NCI-H1092 treated with DMSO at 0.1 percent for 48 hours (cell line): ENCODE measurements around the gene CNOT6L.

Experiments
- DNase-seq: peaks from one replicate; lab custom pipeline; 2025; lab: John Stamatoyannopoulos, UW

The CNOT6L gene

GRCh38 chr4:77820649-77821561 is 1.7 kb upstream of the CNOT6L start:
- DNase-seq: no peak

GRCh38 chr4:77819843-77820648 is 878 bp upstream of the CNOT6L start:
- DNase-seq: peak; percentile 93

- DNase-seq: no peak
These were observed 255 bp upstream of the CNOT6L start for GRCh38 chr4:77819404-77819842.

DNA sequence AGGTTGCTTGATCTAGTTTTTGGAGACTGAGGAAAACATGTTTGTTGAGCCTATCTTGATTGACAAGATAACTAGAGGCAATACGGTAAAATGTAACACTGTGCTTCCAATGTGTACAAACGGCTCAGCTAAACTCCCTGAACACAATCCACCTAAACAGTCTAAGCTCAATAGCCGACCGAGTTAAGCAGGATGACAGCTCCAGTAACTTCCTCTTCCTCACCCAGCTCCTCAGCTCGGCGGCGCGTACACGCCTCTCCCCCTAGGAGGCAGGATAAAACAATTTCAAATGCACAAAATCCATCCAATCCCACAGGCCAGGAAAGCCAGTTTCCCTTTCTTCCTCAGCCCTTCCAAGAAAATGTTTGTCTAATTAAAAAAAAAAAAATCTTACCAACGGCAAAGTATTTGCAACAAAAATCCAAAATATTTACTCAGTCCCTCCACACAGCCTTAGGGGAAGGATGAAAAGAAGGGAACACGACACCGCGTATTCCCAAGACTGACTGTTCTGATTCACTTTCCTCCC is 1.0 kb downstream of the CNOT6L start:
- DNase-seq: peak; percentile 80

DNA sequence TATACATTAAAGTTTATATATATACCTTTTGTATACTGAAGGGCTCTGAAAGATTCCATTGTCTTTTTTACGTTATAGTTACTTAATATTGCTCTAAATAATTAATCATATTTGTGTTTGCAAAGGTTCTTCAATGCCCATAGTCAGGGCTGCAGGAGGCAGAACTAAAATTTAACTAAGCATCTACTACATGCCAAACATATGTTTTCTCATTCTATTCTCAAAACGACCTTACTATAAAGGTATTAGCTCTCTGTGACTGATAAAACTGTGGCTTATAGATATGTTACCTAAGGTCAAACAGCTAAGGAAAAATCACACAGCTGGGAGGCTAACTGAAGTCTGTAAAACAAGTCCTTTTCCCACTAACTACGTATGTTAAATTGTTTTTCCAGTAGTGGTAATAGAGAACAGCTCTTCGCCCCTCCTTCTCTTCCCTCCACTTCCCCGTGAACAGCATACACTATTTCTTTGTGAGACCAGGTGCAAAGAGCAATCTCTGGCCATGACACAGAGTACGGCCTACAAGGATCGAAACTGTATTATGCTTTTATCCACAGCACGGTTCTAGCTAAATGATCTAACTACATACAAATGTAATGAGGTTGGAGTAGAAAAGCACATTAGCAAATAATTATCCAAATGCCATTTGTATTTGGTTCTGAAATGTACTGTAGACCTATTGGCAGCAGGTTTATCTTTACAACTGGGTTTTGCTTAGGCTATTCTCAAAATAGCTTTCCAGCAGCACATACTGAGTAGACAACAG is 1.7 kb downstream of the CNOT6L start:
- DNase-seq: no peak

DNA sequence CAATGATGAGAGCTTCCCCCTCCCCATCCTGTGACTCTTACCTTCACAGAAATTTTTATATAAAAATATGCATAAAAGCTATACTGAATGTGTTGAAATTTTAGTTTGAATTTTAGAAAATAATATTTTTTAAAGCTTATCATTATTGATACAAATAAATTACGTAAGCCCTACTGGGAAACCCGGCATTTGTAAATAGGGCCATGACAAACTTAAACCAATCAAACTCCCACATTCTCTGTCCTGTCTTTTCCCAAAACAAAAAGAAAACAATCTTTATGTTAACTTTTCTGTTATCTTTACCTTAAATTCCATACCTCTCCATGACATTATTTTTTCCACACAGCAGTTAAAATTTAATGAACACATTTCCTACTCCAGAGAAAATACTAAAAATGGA is 2.6 kb downstream of the CNOT6L start:
- DNase-seq: no peak

DNA sequence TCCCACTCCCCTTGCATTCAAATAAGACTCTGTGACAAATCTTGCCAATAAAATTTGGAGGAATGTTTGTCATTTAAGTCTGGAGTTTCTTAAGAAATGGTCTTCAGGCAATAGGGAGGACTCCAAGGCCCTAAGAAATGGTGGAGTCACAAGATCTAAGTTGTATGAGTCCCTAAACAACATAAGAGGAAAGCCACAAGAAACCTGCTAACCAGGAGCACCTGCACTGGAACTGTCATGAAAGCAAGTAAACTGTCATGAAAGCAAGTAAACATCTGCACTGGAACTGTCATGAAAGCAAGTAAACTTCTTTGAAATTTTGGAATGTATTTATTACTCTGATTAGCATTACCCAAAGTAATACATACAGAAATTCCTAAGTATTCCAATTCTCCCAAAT is 3.5 kb downstream of the CNOT6L start:
- DNase-seq: no peak

DNA sequence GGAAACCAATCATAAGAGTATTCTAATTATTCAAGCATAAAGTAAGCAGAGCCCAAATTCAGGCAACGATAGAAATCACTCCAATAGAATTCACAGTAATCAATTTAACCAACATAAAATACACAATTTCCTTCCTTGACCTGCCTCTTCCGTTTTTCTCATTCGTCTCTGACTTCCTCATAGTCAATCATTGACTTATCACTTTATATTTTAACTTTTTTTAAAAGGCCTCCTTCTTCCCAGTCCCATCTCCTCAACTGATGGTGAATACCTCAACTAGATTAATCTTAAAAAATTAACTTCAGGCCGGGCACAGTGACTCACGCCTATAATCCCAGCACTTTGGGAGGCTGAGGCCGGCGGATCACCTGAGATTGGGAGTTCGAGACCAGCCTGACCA is 13.3 kb downstream of the CNOT6L start:
- DNase-seq: no peak

DNA sequence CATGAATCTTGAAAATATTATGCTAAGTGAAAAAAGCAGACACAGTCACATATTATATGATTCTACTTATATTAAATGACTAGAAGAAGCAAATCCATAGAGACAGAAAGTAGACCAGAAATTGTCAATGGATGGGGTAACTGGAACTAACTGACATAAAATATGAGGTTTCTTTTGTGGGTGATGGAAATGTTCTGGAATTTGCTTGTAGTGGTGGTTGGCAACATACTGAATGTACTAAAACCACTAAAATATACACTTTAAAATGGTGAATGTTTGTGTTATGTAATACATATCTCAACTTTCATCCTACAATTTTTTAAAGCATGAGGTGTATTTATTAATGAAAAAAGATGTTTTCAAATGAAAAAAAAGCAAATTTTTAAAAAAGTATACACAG is 14.7 kb downstream of the CNOT6L start:
- no peak for DNase-seq

- DNase-seq: no peak
These were observed 16.8 kb downstream of the CNOT6L start for GRCh38 chr4:77802402-77802801.

GRCh38 chr4:77801260-77801608 is 17.9 kb downstream of the CNOT6L start:
- DNase-seq: no peak

GRCh38 chr4:77800483-77801259 is 18.5 kb downstream of the CNOT6L start:
- DNase-seq: no peak

DNA sequence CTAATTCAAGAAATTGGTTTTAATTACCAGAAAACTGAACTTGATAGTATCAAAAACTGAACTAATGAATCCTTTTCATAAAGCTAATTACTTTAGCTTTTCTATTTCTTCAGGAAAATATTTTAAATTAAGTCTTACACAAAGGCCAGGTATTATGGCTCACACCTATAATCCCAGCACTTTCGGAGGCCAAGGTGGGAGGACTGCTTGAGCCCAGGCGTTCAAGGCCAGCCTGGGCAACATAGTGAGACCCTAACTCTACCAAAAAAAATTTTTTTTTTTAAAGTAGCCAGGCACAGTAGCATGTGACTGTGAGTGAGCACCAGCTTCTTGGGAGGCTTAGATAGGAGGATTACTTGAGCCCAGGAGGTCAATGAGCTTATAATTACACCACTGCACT is 19.1 kb downstream of the CNOT6L start:
- DNase-seq: no peak

- no peak for DNase-seq
These were observed 20.8 kb downstream of the CNOT6L start for GRCh38 chr4:77798385-77798784.

- no peak for DNase-seq
These were observed 21.9 kb downstream of the CNOT6L start for GRCh38 chr4:77797239-77797638.

- no peak for DNase-seq
These were observed 23.8 kb downstream of the CNOT6L start for GRCh38 chr4:77795326-77795725.

GRCh38 chr4:77790146-77790545 is 29.0 kb downstream of the CNOT6L start:
- DNase-seq: peak; percentile 13

GRCh38 chr4:77788990-77789389 is 30.2 kb downstream of the CNOT6L start:
- DNase-seq: no peak

DNA sequence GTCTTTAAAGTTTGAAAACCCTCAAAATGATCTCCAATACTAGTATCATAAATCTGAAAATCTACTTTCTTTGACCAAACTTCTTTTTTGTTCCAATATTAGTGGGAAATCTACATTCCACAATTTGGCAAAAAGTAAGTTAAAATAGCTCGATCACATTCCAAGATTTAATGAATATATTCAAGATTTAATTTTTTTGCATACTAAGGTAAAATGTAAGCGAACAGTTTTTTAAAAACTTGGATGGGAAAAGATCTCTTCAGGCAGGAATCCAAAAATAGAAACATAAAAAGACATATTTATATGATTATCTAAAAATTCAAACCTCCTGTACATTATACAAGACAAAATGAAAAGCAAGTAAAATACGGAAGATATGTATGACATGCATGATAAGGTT is 31.2 kb downstream of the CNOT6L start:
- no peak for DNase-seq

GRCh38 chr4:77785669-77786068 is 33.5 kb downstream of the CNOT6L start:
- DNase-seq: no peak

DNA sequence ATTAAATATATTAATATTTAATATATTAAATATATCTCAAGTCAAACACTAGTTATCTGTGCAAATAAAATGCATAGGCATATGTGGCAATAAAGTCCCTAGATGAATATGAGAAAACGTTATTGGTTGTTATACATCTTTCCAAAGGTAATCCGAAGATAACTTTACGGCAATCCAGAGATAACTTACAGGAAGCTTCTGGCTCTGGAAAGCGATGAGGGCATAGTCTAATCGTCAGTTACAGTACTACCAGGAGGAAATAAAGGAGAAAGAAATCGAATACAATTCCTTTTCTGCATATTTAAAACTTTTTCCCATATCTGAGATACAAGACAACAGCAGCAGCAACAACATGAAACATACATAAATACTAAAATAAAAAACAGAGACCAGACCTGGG is 35.3 kb downstream of the CNOT6L start:
- DNase-seq: no peak
